ENCODE results near the gene WDR1. TPM values are rescaled to one million over a fixed set of nuclear protein-coding genes. Genes with fewer than 3 reads are reported as not detected.

Gene WDR1
- total RNA-seq, 2 donors from 2014 or later: 222 to 345 TPM

- no peaks in the 10 kb centered on the region for H3K27me3 ChIP-seq (ENCODE audit: control insufficient read depth, insufficient read depth, low read length, poor library complexity, severe bottlenecking)
- H3K9me3 ChIP-seq (ENCODE audit: control insufficient read depth, low read length): no peaks in the 10 kb centered on the region
- no peak overlapping the region for H3K27ac ChIP-seq (ENCODE audit: low read depth, low read length)
- peaks cover 83% of the 10 kb centered on the region for H3K36me3 Mint-ChIP-seq (ENCODE audit: low read depth)
- H3K4me1 ChIP-seq (ENCODE audit: control insufficient read depth, insufficient read depth, low read length): no peaks in the 10 kb centered on the region
- H3K27me3 Mint-ChIP-seq (ENCODE audit: insufficient read depth): no peaks in the 10 kb centered on the region
- 89 to 93% methylated on average over 11 to 20 of the region's 20 CpGs for WGBS, 2 experiments (ENCODE audit: insufficient coverage in 1 of 2, insufficient read length in 1 of 2)
- no peak for TF ChIP-seq CTCF (conservative IDR thresholded peaks at IDR 0.05)
- no peak for DNase-seq
- H3K9me3 Mint-ChIP-seq: no peaks in the 10 kb centered on the region
- H3K4me3 Mint-ChIP-seq: no peak overlapping the region
- H3K9ac ChIP-seq (ENCODE audit: extremely low read depth, low read length, poor library complexity, severe bottlenecking): no peak overlapping the region
- no peak overlapping the region for H3K4me3 ChIP-seq (ENCODE audit: low read length)
- H3K4me1 Mint-ChIP-seq: no peaks in the 10 kb centered on the region
- no peak overlapping the region for H3K27ac Mint-ChIP-seq
- H3K36me3 ChIP-seq (ENCODE audit: control insufficient read depth, insufficient read depth, low read length): peaks cover 90% of the 10 kb centered on the region
Measured at GRCh38 chr4:10082459-10083272, 33.9 kb downstream of the WDR1 start.

DNA sequence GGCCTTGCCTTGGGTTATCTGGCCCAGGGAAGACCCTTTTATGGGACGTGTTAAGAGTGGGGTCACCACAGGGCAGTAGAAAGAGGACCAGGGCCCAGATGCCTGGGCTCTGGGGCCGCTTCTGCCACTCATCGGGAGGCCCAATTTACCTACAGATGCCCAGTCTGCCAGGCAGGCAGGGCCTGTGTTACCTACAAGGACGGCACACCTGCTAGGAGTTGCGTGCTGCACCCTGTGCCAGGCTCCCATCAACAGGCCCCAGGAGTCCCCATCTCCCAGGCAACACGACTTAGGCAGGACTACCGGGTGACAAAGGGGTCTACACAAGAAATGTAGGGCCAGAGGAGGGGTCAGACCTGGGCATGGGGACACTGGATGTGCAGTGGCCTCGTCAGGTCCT lies 34.6 kb downstream of the WDR1 start:
- no peak for TF ChIP-seq CTCF (conservative IDR thresholded peaks at IDR 0.05)
- Histone ChIP-seq H3K9ac (ENCODE audit: extremely low read depth, low read length, poor library complexity, severe bottlenecking) (no peak overlapping the region), H3K36me3 (ENCODE audit: control insufficient read depth, insufficient read depth, low read length) (peaks cover 90% of the 10 kb centered on the region), H3K4me3 (ENCODE audit: low read length) (no peak overlapping the region), H3K27me3 (ENCODE audit: control insufficient read depth, insufficient read depth, low read length, poor library complexity, severe bottlenecking) (no peaks in the 10 kb centered on the region), H3K27ac (ENCODE audit: low read depth, low read length) (no peak overlapping the region), H3K4me1 (ENCODE audit: control insufficient read depth, insufficient read depth, low read length) (no peaks in the 10 kb centered on the region), H3K9me3 (ENCODE audit: control insufficient read depth, low read length) (no peaks in the 10 kb centered on the region)
- no peak for DNase-seq
- Mint-ChIP-seq H3K9me3 (no peaks in the 10 kb centered on the region), H3K27ac (no peak overlapping the region), H3K4me1 (no peaks in the 10 kb centered on the region), H3K36me3 (ENCODE audit: low read depth) (peaks cover 83% of the 10 kb centered on the region), H3K4me3 (no peak overlapping the region), H3K27me3 (ENCODE audit: insufficient read depth) (no peaks in the 10 kb centered on the region)
- WGBS, 2 experiments (ENCODE audit: insufficient coverage in 1 of 2, insufficient read length in 1 of 2): 95% methylated on average over 8 of the region's 8 CpGs

DNA sequence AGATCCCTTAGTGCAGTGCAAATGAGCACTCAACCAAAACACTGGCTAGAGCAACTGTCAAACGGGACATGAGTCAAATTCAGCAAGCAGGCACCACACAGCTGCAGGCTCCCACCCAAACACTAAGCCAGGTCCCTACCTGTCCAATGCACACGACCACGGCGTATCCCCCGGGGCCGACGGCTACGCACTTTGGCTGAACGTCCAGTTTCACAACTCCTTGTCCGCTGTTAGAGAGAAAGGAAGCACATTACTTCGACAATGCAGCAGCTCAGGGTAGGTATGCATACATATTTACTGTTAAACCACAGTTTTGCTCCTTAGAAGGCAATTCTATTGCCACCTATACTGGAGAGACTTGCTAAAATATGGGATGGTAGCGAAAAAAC lies 35.4 kb downstream of the WDR1 start:
- Mint-ChIP-seq H3K27me3 (ENCODE audit: insufficient read depth) (no peaks in the 10 kb centered on the region), H3K9me3 (no peaks in the 10 kb centered on the region), H3K4me3 (no peak overlapping the region), H3K4me1 (no peaks in the 10 kb centered on the region), H3K36me3 (ENCODE audit: low read depth) (peaks cover 84% of the 10 kb centered on the region), H3K27ac (no peak overlapping the region)
- Histone ChIP-seq H3K9ac (ENCODE audit: extremely low read depth, low read length, poor library complexity, severe bottlenecking) (no peak overlapping the region), H3K27ac (ENCODE audit: low read depth, low read length) (no peak overlapping the region), H3K4me1 (ENCODE audit: control insufficient read depth, insufficient read depth, low read length) (no peaks in the 10 kb centered on the region), H3K36me3 (ENCODE audit: control insufficient read depth, insufficient read depth, low read length) (peaks cover 90% of the 10 kb centered on the region), H3K4me3 (ENCODE audit: low read length) (no peak overlapping the region), H3K27me3 (ENCODE audit: control insufficient read depth, insufficient read depth, low read length, poor library complexity, severe bottlenecking) (no peaks in the 10 kb centered on the region), H3K9me3 (ENCODE audit: control insufficient read depth, low read length) (no peaks in the 10 kb centered on the region)
- 94 to 98% methylated on average over 8 to 12 of the region's 12 CpGs for WGBS, 2 experiments (ENCODE audit: insufficient coverage in 1 of 2, insufficient read length in 1 of 2)
- DNase-seq: no peak
- no peak for TF ChIP-seq CTCF (conservative IDR thresholded peaks at IDR 0.05)
